Measurements from ENCODE around the gene KDM2B. TPM values are rescaled to one million over a fixed set of nuclear protein-coding genes. Genes with fewer than 3 reads are reported as not detected.

Gene KDM2B
- total and polyA plus RNA-seq, 2 donors from 2014 or later: 6.2 to 19.7 TPM

GRCh38 chr12:121618659-121619233 is 37.9 kb upstream of the KDM2B start:
- Histone ChIP-seq H3K9ac (ENCODE audit: low read length in 3 of 3) (no peak overlapping the region), H3K4me1 (ENCODE audit: control insufficient read depth in 2 of 3, insufficient read depth in 2 of 3, low read depth in 1 of 3, low read length in 3 of 3) (no peaks in the 10 kb centered on the region), H3K27me3 (ENCODE audit: control insufficient read depth, insufficient read depth, low read length) (no peaks in the 10 kb centered on the region), H3K4me3 (ENCODE audit: low read length in 3 of 3) (no peak overlapping the region), H3K9me3 (ENCODE audit: control insufficient read depth in 2 of 3, insufficient read depth in 1 of 3, low read length in 3 of 3) (no peaks in the 10 kb centered on the region), H3K27ac (ENCODE audit: low read depth in 2 of 2, low read length in 2 of 2) (no peak overlapping the region), H3K36me3 (ENCODE audit: control insufficient read depth in 2 of 3, insufficient read depth in 3 of 3, low read length in 3 of 3) (no peaks in the 10 kb centered on the region)
- DNase-seq (no peak), FAIRE-seq (no peak)
- intact Hi-C loops (cut with DNase I): no loop called here
- no peak for TF ChIP-seq CTCF (IDR thresholded peaks at IDR 0.05; ENCODE audit: borderline replicate concordance, extremely low read depth, insufficient read depth)

- H3K27me3 ChIP-seq (ENCODE audit: control insufficient read depth, insufficient read depth, low read length): no peaks in the 10 kb centered on the region
- no peak for DNase-seq
- no peaks in the 10 kb centered on the region for H3K4me1 ChIP-seq (ENCODE audit: control insufficient read depth in 2 of 3, insufficient read depth in 2 of 3, low read depth in 1 of 3, low read length in 3 of 3)
- no peak overlapping the region for H3K9ac ChIP-seq (ENCODE audit: low read length in 3 of 3)
- no peak for TF ChIP-seq CTCF (IDR thresholded peaks at IDR 0.05; ENCODE audit: borderline replicate concordance, extremely low read depth, insufficient read depth)
- H3K27ac ChIP-seq (ENCODE audit: low read depth in 2 of 2, low read length in 2 of 2): no peak overlapping the region
- H3K9me3 ChIP-seq (ENCODE audit: control insufficient read depth in 2 of 3, insufficient read depth in 1 of 3, low read length in 3 of 3): no peaks in the 10 kb centered on the region
- H3K36me3 ChIP-seq (ENCODE audit: control insufficient read depth in 2 of 3, insufficient read depth in 3 of 3, low read length in 3 of 3): no peaks in the 10 kb centered on the region
- no peak overlapping the region for H3K4me3 ChIP-seq (ENCODE audit: low read length in 3 of 3)
- intact Hi-C loops (cut with DNase I): no loop called here
- no peak for FAIRE-seq
Measured at GRCh38 chr12:121614872-121615467, 34.1 kb upstream of the KDM2B start.

DNA sequence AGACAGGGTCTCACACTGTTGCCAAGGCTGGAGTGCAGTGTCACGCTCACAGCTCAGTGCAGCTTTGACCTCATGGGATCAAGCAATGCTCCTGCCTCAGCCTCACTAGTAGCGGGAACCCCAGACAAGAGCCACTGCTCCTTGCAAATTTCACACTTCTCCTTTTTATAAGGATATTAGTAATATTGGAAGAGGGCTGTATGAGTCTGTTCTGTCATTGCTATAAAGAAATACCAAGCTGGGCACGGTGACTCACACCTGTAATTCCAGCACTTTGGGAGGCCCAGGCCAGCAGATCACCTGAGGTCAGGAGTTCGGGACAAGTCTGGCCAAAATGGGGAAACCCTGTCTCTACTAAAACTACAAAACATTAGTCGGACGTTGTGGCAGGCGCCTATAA is 32.6 kb upstream of the KDM2B start:
- TF ChIP-seq CTCF (IDR thresholded peaks at IDR 0.05; ENCODE audit: borderline replicate concordance, extremely low read depth, insufficient read depth): no peak
- H3K4me1 ChIP-seq (ENCODE audit: control insufficient read depth in 2 of 3, insufficient read depth in 2 of 3, low read depth in 1 of 3, low read length in 3 of 3): no peaks in the 10 kb centered on the region
- DNase-seq: no peak
- no peak overlapping the region for H3K4me3 ChIP-seq (ENCODE audit: low read length in 3 of 3)
- FAIRE-seq: no peak
- no peak overlapping the region for H3K27ac ChIP-seq (ENCODE audit: low read depth in 2 of 2, low read length in 2 of 2)
- H3K9ac ChIP-seq (ENCODE audit: low read length in 3 of 3): no peak overlapping the region
- H3K9me3 ChIP-seq (ENCODE audit: control insufficient read depth in 2 of 3, insufficient read depth in 1 of 3, low read length in 3 of 3): no peaks in the 10 kb centered on the region
- no peaks in the 10 kb centered on the region for H3K27me3 ChIP-seq (ENCODE audit: control insufficient read depth, insufficient read depth, low read length)
- intact Hi-C loops (cut with DNase I): no loop called here
- no peaks in the 10 kb centered on the region for H3K36me3 ChIP-seq (ENCODE audit: control insufficient read depth in 2 of 3, insufficient read depth in 3 of 3, low read length in 3 of 3)

All from kidney (tissue), 14 donors.